K562 (cell line): ENCODE data around the gene TMEM114. TPM values are rescaled to one million over a fixed set of nuclear protein-coding genes. Genes with fewer than 3 reads are reported as not detected.

Source experiments
- CHD2 ChIP-seq: IDR thresholded peaks from 2 replicates; pipeline ENCODE4 v1.6.1; 2011; ENCODE audit warnings: low read depth, low read length
- EWSR1 ChIP-seq: fragments of 450-650 bp; IDR thresholded peaks from 2 replicates; pipeline ENCODE4 v1.6.1; 2018; ENCODE audit warnings: borderline replicate concordance, mild to moderate bottlenecking, low read depth, moderate library complexity; ENCODE audit not compliant: partially characterized antibody
- GTF3C2 ChIP-seq: IDR thresholded peaks from 3 replicates; pipeline ENCODE4 v1.6.1; 2011; ENCODE audit warnings: borderline replicate concordance, mild to moderate bottlenecking, moderate library complexity; ENCODE audit not compliant: insufficient read length; ENCODE audit errors: extremely low read depth
- HCFC1 ChIP-seq: IDR thresholded peaks from 2 replicates; pipeline ENCODE4 v1.6.1; 2012; ENCODE audit warnings: low read depth, low read length, improper control_type of control experiment
- HOXB6 ChIP-seq: fragments of 250-450 bp; sonication (Bioruptor Pico); IDR thresholded peaks from 2 replicates; pipeline ENCODE4 v1.5.1; 2022; ENCODE audit warnings: mild to moderate bottlenecking, borderline replicate concordance
- KLF16 ChIP-seq: IDR thresholded peaks from 2 replicates; pipeline ENCODE4 v1.6.1; 2016; ENCODE audit warnings: antibody characterized with exemption
- NCOA2 ChIP-seq, 2 experiments: fragments of 450-650 bp; IDR thresholded peaks; 2 replicates each; pipeline ENCODE4 v1.6.1; 2018; ENCODE audit warnings: mild to moderate bottlenecking in 2 of 2, moderate library complexity in 1 of 2; ENCODE audit not compliant: partially characterized antibody in 2 of 2
- NFYB ChIP-seq: IDR thresholded peaks from 2 replicates; pipeline ENCODE4 v1.6.1; 2011; ENCODE audit warnings: mild to moderate bottlenecking, moderate library complexity; ENCODE audit not compliant: insufficient read length; ENCODE audit errors: extremely low read depth
- PBX2 ChIP-seq, 2 experiments: IDR thresholded peaks in 1 of 2; conservative IDR thresholded peaks in 1 of 2; 2 replicates each; pipeline ENCODE4 v1.6.1; 2016; ENCODE audit warnings: low read depth in 2 of 2, mild to moderate bottlenecking in 1 of 2, missing compliant biosample characterization in 1 of 2, missing genetic modification characterization in 1 of 2, moderate library complexity in 1 of 2
- POLR2AphosphoS5 ChIP-seq: IDR thresholded peaks from 2 replicates; pipeline ENCODE4 v1.6.1; 2011; ENCODE audit warnings: mild to moderate bottlenecking, low read depth, low read length, moderate library complexity; ENCODE audit not compliant: control insufficient read depth, insufficient read depth
- SMC3 ChIP-seq: conservative IDR thresholded peaks from 2 replicates; pipeline ENCODE4 v1.6.1; 2011; ENCODE audit warnings: low read depth, low read length, improper control_type of control experiment; ENCODE audit not compliant: insufficient read depth
- TEAD4 ChIP-seq, 2 experiments: sonication (generic) in 1 of 2; formaldehyde crosslinking in 1 of 2; IDR thresholded peaks; 2 replicates each; pipeline versions ENCODE4 v1.6.1 to v1.8.0; 2012 to 2022; ENCODE audit warnings: borderline replicate concordance in 1 of 2, inconsistent platforms in 1 of 2, low read length in 1 of 2, mild to moderate bottlenecking in 1 of 2, missing genetic modification reagents in 1 of 2
- ZKSCAN8 ChIP-seq: fragments of 200-800 bp; sonication (Bioruptor generic); IDR thresholded peaks from 2 replicates; pipeline ENCODE4 v1.6.1; 2016; ENCODE audit warnings: missing genetic modification characterization, missing compliant biosample characterization
- ZNF197 ChIP-seq: fragments of 200-800 bp; sonication (Bioruptor generic); IDR thresholded peaks from 2 replicates; pipeline ENCODE4 v1.6.1; 2016; ENCODE audit warnings: low read depth, missing genetic modification characterization, missing compliant biosample characterization
- ZNF699 ChIP-seq: fragments of 250-450 bp; sonication (Bioruptor Pico); IDR thresholded peaks from 2 replicates; pipeline ENCODE4 v1.8.0; 2021; ENCODE audit warnings: mild to moderate bottlenecking, moderate library complexity; ENCODE audit not compliant: insufficient replicate concordance
- polyA plus RNA-seq, 8 experiments: library from polyadenylated mRNA; depleted of rRNA in 4 of 8; stranded (reverse) in 5 of 8; unstranded in 3 of 8; fragments of >200 nt; fragmentation: Nextera tagmentation in 2 of 8; fragmentation: Illumina TruSeq in 1 of 8; extraction: Ambion mirVana in 2 of 8; extraction: Trizol in 1 of 8; gene quantifications; 2 replicates each; pipeline versions ENCODE4 v1.2.1 to v1.2.3, GENCODE V29; 2011 to 2014; ENCODE audit warnings: inconsistent platforms in 1 of 8, missing spikeins in 1 of 8
- total RNA-seq, 7 experiments: library from RNA; depleted of rRNA in 6 of 7; stranded (reverse); fragments of >200 nt in 6 of 7; fragmentation: Illumina TruSeq in 2 of 7; extraction: Trizol in 2 of 7; gene quantifications; 2 replicates each; pipeline versions ENCODE4 v1.2.1 to v1.2.3, GENCODE V29; 2011 to 2021; ENCODE audit warnings: low replicate concordance in 1 of 7
- TF ChIP-seq, protein P1 (sequence below), 2 experiments: fragments of 450-650 bp in 1 of 2; sonication (generic) in 1 of 2; formaldehyde crosslinking in 1 of 2; IDR thresholded peaks in 1 of 2; conservative IDR thresholded peaks in 1 of 2; 2 replicates each; pipeline versions ENCODE4 v1.6.1 to v1.8.1; 2016 to 2023; ENCODE audit warnings: mild to moderate bottlenecking in 2 of 2, moderate library complexity in 2 of 2, inconsistent platforms in 1 of 2, missing genetic modification reagents in 1 of 2
- TF ChIP-seq, protein P2 (sequence below): fragments of 450-650 bp; IDR thresholded peaks from 2 replicates; pipeline ENCODE4 v1.6.1; 2016; ENCODE audit warnings: low read depth, mild to moderate bottlenecking, moderate library complexity

The TMEM114 gene
- total and polyA plus RNA-seq, 9 of the 15 experiments (the other 6 are each of a cell fraction or from before 2014, with no cell fraction given): not detected

DNA sequence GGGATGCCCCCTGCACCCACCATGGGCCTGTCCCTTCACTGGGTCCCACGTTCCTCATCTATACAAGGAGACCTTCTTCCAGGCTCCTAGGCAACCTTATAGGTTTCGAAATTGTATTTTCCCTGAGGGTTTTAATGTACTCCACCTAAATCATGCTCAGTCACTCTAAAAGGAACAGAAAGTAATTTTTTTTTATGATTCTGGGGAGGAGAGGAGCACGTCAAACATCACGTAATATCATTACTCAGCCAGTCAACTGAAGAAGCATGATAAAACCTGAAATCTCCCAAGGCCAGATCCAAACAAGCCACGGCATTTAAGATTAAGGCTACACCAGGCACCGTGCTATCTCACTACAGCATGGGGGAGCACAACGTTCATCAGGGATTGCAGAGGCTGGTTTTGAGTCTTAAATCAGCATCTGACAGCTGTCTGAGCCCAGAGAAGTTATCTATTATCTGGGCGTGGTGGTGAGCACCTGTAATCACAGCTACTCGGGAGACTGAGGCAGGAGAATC lies 3.9 kb upstream of the TMEM114 start (continued):
- TF ChIP-seq, protein P1, sequence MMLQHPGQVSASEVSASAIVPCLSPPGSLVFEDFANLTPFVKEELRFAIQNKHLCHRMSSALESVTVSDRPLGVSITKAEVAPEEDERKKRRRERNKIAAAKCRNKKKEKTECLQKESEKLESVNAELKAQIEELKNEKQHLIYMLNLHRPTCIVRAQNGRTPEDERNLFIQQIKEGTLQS (IDR thresholded peaks at IDR 0.05): peak; percentile 68
- TF ChIP-seq, protein P1 (CRISPR knock-in tag; conservative IDR thresholded peaks at IDR 0.05): no peak
- peak; percentile 99 for TF ChIP-seq TEAD4 (IDR thresholded peaks at IDR 0.05; ENCODE audit: low read length)
- no peak for TF ChIP-seq TEAD4 (CRISPR knock-in tag; IDR thresholded peaks at IDR 0.05; ENCODE audit: borderline replicate concordance)
- TF ChIP-seq NFYB: no peak
- TF ChIP-seq HCFC1: no peak
- TF ChIP-seq, protein P2, sequence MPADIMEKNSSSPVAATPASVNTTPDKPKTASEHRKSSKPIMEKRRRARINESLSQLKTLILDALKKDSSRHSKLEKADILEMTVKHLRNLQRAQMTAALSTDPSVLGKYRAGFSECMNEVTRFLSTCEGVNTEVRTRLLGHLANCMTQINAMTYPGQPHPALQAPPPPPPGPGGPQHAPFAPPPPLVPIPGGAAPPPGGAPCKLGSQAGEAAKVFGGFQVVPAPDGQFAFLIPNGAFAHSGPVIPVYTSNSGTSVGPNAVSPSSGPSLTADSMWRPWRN: peak; percentile 88
- TF ChIP-seq EWSR1: no peak
- no peak for TF ChIP-seq SMC3
- no peak for TF ChIP-seq CHD2
- TF ChIP-seq ZNF197 (CRISPR knock-in tag): no peak
- peak; percentile 94 for TF ChIP-seq KLF16
- TF ChIP-seq HOXB6: no peak
- no peak; the same call in 1 of the 2 replicates for TF ChIP-seq PBX2 (CRISPR knock-in tag; IDR thresholded peaks at IDR 0.05; ENCODE audit: low read depth)
- peak; percentile 92 for TF ChIP-seq PBX2 (tag; conservative IDR thresholded peaks at IDR 0.05; ENCODE audit: low read depth)
- TF ChIP-seq NCOA2 (IDR thresholded peaks at IDR 0.05; ENCODE audit: partially characterized antibody in 2 of 2): no peak
- peak; percentile 86; the same call in 1 of the 2 replicates for TF ChIP-seq ZKSCAN8 (CRISPR knock-in tag)
- peak; percentile 96 for TF ChIP-seq POLR2AphosphoS5
- no peak for TF ChIP-seq ZNF699 (CRISPR knock-in tag)
- TF ChIP-seq GTF3C2: no peak
